GM04503 (cell line): ENCODE measurements around the gene DSCAML1.
"Not testable (repeated sequence)": the region's sequence is repeated elsewhere in the genome, so short reads cannot be mapped to it uniquely, and the experiment has no call there.

Source experiments
- DNase-seq: peaks from one replicate; pipeline ENCODE4 v3.0.0-alpha.2; 2012; ENCODE audit warnings: low read depth

Gene DSCAML1

GRCh38 chr11:117817368-117818040, 20.5 kb upstream of the DSCAML1 start:
- DNase-seq = no peak

GRCh38 chr11:117816846-117817367, 19.9 kb upstream of the DSCAML1 start:
- DNase-seq = no peak

- DNase-seq = no peak
These were observed 19.2 kb upstream of the DSCAML1 start for GRCh38 chr11:117816151-117816741.

DNA sequence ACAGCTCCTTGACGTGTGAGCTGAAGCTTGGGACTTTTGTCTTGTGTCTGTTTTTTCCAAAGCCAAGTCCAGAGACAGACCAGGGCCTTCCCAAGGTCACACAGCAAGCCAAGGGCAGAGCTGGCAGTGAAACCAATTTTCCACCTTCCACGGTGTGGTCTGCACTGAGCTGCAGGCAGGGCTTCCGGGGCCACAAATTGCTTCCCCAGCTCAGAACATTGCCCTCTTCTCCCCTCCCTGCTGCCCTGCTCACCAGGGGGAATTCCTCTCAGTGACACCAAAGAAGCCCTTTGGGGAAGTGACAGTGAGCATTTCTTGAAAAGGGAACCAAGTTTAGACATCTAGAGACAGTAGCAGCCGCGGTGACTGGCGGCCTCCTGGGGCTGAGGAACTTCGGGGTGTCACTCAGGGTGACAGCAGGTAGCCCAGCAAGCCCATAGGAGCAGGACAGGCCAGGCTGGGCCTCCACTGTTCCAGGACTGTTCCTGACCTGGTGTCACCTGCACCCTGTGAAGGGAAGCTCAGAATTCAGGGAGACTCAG, 18.3 kb upstream of the DSCAML1 start:
- no peak for DNase-seq

- no peak for DNase-seq
These were observed 17.8 kb upstream of the DSCAML1 start for GRCh38 chr11:117814766-117815261.

GRCh38 chr11:117814204-117814765, 17.3 kb upstream of the DSCAML1 start:
- no peak for DNase-seq

- DNase-seq = not testable (repeated sequence)
These were observed 13.0 kb upstream of the DSCAML1 start for GRCh38 chr11:117810056-117810451.

- DNase-seq = no peak
These were observed 12.4 kb upstream of the DSCAML1 start for GRCh38 chr11:117809236-117810055.

- no peak for DNase-seq
These were observed 11.8 kb upstream of the DSCAML1 start for GRCh38 chr11:117808784-117809183.

DNA sequence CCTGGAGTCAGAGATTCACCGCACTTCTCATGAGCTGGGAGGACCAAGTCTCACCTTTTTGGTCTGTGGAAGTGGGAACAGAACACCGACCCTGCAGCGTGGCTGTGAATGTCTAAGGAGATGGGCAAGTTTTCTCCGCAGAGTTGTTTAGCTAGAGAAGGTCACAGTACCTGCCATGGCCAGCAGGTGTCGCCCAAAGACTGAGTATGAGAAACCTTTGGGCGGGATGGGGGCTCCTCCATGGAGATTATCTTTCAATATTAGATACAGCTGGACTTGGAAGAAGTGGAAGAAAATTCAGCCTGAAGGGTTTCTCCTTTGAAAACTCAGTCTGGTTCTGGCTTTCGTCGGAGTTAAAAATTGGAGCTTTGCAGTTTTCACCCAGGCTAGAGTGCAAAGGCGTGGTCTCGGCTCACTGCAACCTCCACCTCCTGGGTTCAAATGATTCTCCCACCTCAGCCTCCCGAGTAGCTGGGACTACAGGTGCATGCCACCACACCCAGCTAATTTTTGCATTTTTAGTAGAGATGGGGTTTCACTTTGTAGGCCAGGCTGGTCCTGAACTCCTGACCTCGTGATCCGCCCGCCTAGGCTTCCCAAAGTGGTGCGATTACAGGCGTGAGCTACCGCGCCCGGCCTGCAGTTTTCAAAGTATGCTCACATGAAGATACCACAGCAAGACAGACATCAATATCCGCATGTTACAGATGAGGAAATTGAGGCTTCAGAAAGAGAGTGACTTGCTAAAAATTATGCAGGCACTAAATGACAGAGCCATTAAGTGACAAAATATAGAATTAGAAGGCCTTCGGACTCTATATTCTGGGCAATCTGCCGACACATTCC, 10.7 kb upstream of the DSCAML1 start:
- no peak for DNase-seq

DNA sequence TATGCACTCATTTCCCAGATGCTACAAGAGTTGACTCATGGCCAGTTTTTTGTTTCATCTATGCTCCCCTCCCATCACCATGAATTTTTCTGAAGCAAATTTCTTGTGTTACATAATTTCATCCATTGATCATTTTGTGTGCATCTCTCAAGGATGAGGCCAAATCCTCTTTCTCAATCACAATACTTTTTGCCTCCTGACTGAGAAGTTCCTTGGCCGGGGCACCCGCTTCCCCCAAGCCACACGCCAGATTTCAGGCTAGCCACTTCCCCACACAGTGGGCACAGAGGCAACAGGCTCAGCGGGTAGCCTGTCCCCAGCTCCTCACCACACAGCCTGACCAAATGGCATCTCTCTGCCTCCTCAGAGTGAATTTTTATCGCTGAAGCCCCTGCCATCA, 9.8 kb upstream of the DSCAML1 start:
- no peak for DNase-seq

- DNase-seq = no peak
These were observed 8.0 kb upstream of the DSCAML1 start for GRCh38 chr11:117805045-117805444.

DNA sequence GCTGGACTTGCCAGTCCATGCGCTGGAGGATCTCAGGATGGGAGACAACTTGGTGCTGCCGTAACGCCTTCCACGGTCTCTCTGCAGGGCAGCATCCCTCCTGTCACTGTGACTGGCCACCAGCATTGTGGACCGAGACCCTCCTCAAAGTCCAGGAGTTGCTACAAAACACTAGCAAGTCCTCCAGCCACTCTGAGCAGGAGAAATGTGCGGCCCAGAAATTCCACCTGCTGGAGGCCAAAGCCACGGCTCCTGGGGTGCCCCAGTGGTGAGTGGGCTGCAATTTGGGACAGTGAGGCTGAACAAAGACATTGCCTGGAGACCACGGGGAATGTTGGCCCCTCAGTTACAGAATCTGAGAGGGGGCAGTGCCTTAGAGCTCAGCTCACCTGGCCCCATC, 6.9 kb upstream of the DSCAML1 start:
- no peak for DNase-seq

GRCh38 chr11:117799634-117800033, 2.6 kb upstream of the DSCAML1 start:
- DNase-seq = no peak

- no peak for DNase-seq
These were observed 552 bp downstream of the DSCAML1 start for GRCh38 chr11:117796456-117796871.

- DNase-seq = no peak
These were observed 1.2 kb downstream of the DSCAML1 start for GRCh38 chr11:117795638-117796455.

- DNase-seq = no peak
These were observed 2.0 kb downstream of the DSCAML1 start for GRCh38 chr11:117794772-117795629.

- DNase-seq = no peak
These were observed 2.9 kb downstream of the DSCAML1 start for GRCh38 chr11:117794135-117794534.

DNA sequence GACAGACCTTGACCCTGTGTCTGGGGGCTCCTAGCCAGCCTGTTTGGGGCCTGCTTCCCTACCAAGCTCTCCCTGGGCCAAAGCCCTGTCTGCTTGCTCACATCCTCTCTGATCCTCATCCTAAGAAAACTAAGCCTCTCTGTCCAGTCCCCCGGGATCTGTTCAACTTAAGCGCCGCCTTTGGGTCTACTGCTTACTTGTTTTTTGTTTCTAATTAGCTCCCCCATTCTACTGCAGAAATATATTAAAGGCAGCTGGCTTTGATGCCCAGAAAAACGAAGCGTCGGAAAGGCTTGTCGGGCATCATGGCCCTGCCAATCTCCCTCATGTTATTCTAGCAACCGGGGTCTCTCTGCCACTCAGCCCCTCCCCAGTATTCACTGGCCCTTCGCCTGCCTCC, 3.4 kb downstream of the DSCAML1 start:
- no peak for DNase-seq
